HCEC 1CT (cell line): ENCODE data around the gene MECR.

Source experiments
- DNase-seq: peaks from one replicate; pipeline ENCODE4 v3.0.0-alpha.2; 2017

The MECR gene

DNA sequence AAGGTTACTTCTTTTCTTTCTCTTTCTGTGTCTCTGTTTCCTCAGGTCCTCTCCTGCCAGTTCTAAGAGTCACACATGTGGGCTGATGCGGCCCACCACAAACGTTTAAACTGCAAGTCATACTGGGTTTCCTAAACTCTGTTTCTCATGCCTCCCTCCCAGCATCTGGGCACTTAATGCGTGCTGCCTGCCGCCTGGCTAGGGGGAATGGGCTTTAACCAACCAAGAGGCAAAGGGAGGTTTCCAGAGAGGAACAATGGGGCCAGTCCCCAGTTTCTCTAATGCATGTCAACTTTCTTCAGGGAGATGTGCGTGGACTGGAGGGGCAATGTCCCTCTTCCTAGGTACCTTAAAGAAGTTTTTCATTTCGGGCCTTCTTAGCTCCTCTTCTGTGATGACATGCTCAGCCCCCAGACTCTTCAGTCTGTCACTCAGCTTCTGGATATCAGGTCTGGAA is 29.1 kb downstream of the MECR start:
- DNase-seq, result no peak

- DNase-seq, result no peak
Measured at GRCh38 chr1:29200906-29201594, 29.7 kb downstream of the MECR start.

- no peak for DNase-seq
Measured at GRCh38 chr1:29197993-29198392, 32.7 kb downstream of the MECR start.

- DNase-seq, result peak; percentile 48
Measured at GRCh38 chr1:29197590-29197924, 33.2 kb downstream of the MECR start.

DNA sequence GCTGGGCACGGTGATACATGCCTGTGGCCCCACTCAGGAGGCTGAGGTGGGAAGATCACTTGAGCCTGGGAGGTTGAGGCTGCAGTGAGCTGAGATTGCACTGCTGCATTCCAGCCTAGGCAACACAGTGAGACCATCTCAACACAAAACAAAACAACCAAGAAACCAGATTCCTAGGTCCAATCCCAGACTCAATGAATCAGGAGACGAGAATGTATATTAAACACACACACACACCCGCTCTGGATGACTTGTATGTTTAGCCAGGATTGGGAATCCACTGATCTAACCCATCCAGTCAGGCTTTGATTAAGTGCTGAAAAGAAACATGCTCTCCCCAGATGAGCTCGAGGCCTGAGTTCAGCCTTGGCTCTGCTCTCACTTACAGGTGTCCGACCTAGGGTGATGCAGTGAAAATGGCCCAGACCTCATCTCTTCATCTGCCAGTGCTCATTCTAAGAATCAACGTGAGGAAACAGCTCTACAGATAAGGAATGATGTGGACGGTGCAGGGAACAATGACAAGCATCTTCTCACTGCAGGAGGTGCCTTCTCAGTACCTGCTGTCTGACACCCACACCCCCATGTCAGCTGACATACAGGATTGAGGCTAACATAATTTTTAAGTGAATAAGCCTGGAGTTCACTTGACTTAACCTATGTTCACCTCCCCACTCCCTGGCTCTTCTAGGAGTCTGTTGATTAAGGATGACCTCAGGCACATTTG is 33.7 kb downstream of the MECR start:
- DNase-seq, result peak; percentile 81

- DNase-seq, result no peak
Measured at GRCh38 chr1:29195881-29196291, 34.8 kb downstream of the MECR start.

DNA sequence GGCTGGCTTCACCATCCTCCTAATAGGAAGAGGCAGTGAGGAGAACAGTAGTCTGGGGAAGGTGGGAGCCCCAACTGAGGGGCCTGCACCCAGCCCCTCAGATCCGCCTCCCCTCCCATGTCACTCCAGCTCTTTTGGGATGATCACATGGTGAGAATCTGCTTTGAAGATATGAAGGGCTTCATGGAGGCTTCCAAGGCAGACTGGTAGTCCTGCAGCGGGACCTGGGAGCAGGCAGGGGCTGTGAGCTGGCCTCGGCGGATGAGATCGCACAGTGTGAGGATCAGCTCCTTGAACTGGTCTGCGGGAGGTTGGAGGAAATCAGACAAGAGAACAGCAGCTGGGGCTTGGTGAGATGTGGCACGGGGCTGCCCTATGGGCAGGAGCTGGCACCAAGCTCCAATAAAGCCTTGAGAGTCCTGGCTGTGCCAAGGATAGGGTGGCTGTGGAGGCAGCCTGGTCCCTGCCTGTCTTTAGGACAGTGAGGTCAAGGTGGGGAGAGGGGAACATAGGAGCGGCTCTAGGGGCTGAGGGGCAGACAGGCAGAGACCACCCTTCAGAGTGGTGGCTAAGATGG is 36.8 kb downstream of the MECR start:
- DNase-seq, result no peak

DNA sequence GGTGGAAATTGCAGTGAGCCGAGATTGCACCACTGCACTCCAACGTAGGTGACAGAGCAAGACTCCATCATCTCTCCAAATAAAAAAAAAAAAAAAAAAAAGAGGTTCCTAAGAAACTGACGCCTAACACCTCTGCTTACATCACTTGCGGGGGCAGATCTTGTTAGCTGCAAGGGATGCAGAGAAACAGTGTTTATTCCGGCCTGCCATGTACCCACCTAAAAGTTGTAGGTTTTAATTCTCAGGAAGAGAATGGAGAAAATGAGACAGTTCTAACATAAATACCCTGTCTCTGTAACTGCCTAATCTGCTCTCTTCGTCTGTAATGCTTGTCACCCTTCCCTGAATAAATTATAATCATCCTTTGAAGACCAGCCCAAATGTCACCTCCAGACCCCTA is 40.0 kb downstream of the MECR start:
- no peak for DNase-seq

DNA sequence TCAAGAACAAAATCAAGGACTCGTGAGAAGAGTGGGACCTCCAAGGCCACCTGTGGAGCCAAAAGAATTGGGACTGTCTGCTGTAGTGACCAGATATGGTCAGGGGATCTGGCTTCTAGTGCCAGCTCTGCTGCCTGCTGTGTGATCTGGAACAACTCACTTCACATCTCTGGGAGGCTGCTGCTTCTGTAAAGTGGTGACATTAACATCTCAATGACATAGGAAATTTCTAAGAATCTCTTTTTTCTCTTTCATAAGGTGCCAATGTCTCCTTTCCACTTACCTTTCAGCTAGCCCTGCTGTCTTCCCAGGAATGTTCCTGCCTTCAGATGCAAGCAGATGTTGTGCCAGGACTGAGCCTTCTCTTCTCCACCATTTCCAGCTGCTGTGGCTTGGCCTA is 44.0 kb downstream of the MECR start:
- DNase-seq, result no peak

- no peak for DNase-seq
Measured at GRCh38 chr1:29186252-29186651, 44.5 kb downstream of the MECR start.

- no peak for DNase-seq
Measured at GRCh38 chr1:29183287-29183686, 47.4 kb downstream of the MECR start.

DNA sequence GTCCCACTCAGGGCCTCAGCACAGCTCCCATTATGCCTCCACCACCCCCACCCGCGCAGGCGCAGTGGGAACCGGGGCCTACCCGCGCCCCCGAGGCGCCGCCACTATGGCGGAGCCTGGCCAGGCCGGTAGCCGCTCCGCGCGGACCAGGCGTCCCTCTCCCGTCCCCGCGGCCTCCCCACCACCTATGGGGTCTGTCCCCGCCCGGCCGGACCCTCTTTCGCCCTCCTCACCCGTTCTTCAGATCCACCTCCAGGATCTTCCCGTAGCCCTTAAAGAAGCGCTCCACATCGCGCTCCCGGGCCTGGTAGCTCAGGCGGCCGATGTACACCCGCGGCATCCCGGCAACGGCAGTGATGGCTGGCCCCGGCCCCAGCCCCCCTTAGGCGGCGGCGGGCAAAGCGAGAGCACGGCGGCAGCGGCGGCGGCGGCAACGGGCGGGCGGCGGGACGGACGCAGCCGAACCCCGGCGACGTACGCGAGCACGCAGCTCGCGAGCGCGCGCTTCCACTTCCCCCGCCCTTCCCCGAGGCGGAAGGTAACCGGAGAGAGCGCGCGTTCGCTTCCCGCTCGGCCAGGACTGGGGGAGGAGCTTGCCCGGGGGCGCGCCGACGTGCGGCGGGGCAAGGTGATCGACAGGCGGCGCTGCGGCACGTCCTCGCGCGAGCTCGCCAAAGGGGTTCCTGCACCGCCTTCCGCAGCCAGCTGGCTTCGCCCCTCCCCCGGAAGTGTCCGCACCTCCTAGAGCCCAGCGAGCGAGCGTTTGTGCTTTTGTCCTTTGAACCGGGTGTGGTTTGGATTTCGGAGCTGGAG is 49.1 kb downstream of the MECR start, which contains the start of gene SRSF4:
Gene SRSF4, minus strand, starts transcription at position 488 of the 813 bp plus-strand sequence. Its CDS starts 148 bp downstream, at position 340.
- DNase-seq, result peak; percentile 99

- no peak for DNase-seq
Measured at GRCh38 chr1:29180497-29181412, 50.0 kb downstream of the MECR start.

GRCh38 chr1:29179641-29180184 is 51.0 kb downstream of the MECR start:
- DNase-seq, result no peak

- DNase-seq, result no peak
Measured at GRCh38 chr1:29177022-29177705, 53.6 kb downstream of the MECR start.

GRCh38 chr1:29176576-29176975 is 54.2 kb downstream of the MECR start:
- DNase-seq, result no peak

DNA sequence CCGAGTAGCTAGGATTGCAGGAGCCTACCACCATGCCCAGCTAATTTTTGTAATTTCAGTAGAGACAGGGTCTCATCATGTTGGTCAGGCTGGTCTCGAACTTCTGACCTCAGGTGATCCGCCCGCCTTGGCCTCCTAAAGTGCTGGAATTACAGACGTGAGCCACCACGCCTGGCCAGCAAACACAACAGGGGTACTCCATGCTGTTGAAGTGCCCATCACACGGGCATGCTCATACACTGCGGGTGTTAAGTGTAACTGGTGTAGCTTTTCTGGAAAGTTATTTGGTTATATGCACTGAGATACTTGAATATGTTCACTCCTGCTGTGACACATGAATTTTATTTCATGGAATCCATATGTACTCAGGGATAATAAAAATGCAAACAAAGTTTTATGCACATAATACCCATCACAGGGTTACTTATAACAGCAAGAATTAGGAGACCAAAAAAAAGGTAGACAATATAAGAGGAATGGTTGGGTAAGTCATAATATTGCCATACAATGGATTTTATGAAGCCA is 58.3 kb downstream of the MECR start:
- no peak for DNase-seq

DNA sequence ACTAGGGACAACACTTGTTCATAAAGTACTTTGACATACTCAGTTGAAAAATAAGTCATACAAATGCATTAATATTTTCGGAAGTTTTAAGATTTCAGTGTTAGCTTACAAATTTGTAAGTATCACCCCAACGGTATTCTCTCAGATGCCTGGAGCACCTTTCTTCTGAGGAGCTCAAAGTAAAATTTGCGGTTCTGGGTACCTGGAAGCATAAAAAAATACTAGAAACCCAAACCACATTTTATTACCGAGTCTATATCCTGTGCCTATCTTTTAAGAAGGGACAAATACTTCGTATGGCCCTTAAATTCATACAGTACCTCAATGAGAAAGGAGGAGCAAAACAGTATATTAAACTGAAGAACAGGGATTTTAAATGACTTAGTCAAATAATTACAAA is 59.2 kb downstream of the MECR start:
- no peak for DNase-seq

DNA sequence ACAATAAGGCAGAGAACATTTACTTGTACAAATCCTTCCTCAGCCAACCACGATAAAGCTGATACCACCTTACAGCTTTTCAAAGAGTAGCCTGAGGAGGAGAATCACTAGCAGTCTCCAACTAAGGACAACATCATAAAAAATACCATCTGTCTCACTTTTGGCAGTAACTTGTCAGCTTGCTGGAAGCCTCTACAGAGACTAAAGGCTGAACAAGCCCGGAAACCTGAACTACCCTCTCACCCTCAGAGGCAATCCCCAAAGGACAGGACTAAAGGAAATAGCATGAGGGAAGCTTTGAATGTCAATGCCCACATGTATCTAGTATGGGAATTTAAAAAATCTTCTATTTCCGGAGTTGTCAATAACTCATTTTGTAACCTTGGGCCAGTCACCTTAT is 59.6 kb downstream of the MECR start:
- DNase-seq, result no peak

GRCh38 chr1:29169976-29170375 is 60.8 kb downstream of the MECR start:
- no peak for DNase-seq

DNA sequence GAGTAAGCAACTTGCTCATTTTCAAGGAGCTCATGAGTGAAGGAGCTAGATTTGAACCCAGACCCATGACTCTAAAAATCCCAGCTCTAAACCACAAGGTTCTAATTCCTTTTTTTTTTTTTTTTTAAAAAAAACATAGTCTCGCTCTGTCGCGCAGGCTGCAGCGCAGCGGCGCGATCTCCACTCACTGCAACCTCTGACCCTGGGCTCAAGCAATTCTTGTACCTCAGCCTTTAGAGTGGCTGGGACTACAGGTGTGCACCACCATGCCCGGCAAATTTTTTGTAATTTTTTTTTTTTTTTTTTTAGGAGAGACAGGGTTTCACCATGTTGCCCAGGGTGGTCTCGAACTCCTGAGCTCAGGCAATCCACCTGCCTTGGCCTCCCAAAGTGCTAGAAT is 62.8 kb downstream of the MECR start:
- no peak for DNase-seq
